ENCODE results near the gene CDKN2C.

The CDKN2C gene

DNA sequence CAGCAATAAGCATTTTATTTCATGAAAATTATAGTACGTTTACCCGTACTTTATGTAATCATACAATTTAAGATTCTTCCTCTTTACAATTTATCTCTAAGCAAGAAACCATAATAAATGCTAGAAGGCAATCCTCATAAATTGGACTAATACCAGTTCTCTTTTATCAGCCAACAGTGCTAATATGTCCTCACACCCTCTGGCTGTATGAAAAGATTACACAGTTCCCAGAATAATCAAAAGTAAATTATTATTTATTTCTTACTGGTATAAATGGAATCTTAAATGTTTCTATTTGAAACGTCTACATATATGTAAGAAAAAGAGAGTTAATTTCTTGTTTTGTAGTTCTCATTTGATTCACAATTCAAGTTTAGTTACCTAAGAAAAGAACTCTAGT is 3.1 kb upstream of the CDKN2C start:
- DNase-seq = no peak

DNA sequence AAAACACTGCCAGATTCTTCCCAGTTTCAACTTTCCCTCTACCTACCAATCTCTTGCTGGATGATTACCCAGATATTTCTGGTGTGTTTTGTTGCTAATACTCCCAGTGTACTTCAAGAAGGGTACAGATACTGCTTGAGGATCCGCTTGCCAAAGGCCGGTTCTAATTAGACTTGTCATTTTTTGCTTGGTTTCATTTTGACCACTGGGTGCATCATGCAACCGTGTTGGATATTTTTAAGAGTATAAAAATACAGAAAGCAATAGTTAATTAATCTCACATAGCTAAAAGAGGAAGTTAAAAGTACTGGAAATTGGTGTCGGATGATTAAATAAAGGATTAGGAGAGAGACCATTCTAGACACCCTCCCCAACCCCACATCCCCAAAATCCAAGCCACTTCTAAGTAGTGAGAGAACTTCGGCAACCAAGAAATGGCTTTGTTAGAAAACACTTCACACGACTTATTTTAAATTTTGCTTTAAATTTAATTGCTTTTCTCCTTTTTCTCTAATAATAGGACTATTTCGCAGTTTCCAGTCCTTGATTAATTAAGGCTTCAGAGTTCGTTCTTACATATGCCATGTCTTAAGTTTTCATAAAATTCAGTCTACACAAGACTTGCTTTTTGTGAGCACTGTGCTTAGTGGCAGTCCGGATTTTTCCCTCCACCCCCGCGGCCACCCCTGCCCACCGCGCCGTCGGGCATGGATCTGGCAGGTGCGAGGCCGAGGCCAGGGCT is 2.5 kb upstream of the CDKN2C start:
- DNase-seq = no peak

GRCh38 chr1:50968158-50968820 is 1.8 kb upstream of the CDKN2C start:
- peak; percentile 84 for DNase-seq

- peak; percentile 38 for DNase-seq
These were observed 1.0 kb upstream of the CDKN2C start for GRCh38 chr1:50968821-50969610.

DNA sequence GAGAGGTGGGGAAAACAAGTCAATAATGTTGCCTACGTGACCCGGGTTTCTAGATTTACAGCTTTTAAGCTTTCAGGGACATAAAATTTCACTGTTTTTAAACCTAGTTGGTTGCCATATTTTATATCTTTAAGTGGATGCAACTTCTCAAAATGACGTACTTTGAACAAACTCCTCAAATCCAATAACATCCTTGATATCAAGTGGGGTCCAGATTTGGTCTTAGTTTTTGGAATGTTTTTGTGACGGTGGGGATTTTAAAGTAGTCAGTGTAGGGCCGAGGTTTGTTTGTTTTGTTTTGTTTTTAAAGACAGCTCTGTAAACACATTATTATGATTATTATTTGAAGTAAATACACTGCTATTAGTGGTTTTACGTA is 453 bp downstream of the CDKN2C start:
- no peak for DNase-seq

GRCh38 chr1:50970931-50971582 is 1.0 kb downstream of the CDKN2C start:
- no peak for DNase-seq

DNA sequence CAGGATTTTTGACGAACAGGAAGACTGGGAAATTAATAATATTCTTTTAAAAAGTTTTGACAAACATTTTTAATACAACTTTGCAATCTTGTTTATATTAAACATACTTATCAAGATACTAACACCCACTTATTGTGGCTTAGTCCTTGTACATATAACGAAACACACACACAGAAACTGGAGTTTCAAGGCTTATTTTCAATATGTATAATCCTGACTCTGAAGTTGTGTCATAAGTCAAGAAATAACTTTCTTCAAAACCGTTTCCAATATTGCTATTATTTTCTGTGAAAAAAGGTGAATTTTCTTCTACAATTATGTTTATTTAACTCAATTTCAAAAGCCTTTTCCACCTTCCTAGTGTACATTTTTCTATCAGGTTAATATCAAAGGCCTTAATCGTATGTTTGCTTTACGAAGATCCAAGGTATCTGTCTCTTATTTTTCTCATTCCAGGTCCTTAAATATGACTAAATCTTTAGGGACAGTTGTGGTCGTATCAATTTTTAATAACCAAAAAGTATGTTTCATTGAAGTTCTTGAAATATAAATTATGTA is 1.8 kb downstream of the CDKN2C start:
- DNase-seq = peak; percentile 55

- no peak for DNase-seq
These were observed 2.7 kb downstream of the CDKN2C start for GRCh38 chr1:50972766-50973165.

DNA sequence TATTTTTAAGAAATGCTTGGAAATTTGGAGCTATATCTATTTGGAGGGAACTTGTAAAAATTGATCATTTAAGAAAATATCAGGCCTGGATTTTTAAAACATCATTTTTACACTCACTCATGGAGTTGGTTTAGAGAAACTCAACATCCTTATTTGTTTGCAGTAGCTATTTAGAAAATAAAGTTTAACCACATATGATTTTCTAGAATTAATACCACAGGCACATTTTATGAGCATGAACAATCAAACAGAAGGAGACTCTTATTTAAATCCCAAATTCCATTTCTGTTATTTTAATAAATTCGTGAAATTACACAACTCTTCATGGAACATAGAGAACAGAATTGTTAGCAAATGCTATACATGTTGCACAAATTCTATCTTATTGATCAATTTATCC is 3.2 kb downstream of the CDKN2C start:
- no peak for DNase-seq

- no peak for DNase-seq
These were observed 4.0 kb downstream of the CDKN2C start for GRCh38 chr1:50973875-50974617.

DNA sequence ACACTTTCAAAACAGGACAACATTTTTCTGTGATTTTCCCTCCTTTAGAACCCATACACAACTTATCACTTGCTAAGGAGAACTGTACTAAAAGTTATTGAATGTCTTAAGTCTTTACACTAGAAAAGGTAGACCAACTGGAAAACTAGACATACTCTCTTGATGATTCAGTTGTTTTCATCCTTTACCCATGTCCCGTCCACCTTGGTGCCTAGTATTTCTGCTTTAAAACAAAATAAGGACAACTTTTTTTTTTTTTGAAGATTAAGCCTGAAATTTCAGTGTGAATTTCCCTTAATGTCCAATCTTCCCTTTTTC is 4.5 kb downstream of the CDKN2C start:
- DNase-seq = no peak

GRCh38 chr1:50975436-50975835 is 5.4 kb downstream of the CDKN2C start:
- DNase-seq = no peak

DNA sequence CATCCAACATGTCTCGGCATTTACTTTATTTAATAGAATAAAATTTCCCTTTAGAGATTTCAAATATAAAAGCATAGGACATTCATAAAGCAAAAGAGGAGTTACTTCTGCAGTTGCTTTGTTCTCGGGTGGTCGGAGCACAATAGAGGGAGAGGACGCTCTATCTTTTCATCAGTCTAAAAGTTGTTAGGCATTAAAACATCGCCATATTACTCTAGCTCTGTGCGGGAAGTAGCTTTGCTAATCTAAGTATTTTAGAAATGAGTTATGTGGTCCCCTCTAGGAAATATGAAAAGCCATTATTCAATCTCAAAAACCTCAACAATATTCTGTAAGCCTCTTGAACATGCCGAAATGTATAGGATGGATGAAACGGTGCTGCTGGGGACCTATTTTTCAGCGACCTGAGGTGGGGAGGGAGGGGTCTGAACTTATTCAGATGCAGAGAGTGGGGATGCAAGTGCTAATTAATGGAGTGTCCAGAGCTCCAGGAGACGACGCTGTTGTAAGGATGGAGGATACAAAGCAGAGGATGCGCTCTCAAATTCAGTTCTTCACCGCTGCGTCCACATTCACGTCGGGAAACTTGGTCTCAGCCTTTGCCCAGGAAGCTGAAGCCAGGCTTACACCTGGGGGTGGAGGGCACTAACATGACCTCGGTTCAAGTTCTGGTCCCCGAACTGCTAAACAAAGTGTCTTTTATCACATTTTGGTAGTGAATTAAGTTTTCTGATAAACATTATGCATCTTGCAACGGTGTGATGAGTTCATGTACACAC is 6.3 kb downstream of the CDKN2C start:
- peak; percentile 51 for DNase-seq

GRCh38 chr1:50976890-50977574 is 7.0 kb downstream of the CDKN2C start:
- peak; percentile 26 for DNase-seq

GRCh38 chr1:50977575-50978143 is 7.6 kb downstream of the CDKN2C start:
- DNase-seq = no peak

- no peak for DNase-seq
These were observed 8.3 kb downstream of the CDKN2C start for GRCh38 chr1:50978144-50978851.

GRCh38 chr1:50978852-50979781 is 9.1 kb downstream of the CDKN2C start:
- no peak for DNase-seq

DNA sequence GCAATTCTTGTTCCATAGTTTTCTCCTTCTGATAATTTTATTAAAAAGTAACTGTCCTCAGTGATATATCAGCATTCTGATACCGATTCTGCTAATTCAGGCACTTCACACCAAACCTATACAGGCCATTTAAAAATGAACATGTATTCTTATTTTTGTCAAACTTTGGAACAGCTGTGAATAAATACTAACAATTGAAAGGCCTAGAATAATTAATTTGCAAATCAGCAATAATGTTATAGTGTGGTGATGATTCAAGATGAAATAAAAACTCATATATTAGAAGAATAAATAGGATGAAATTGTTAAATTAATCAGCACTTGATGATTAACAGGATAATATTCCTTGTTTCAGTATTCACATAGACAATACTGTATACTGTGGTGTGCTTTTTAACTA is 9.9 kb downstream of the CDKN2C start:
- DNase-seq = no peak

GRCh38 chr1:50980505-50980904 is 10.5 kb downstream of the CDKN2C start:
- DNase-seq = no peak
